K562 (cell line): Measurements from ENCODE around the gene GLT6D1. TPM values are rescaled to one million over a fixed set of nuclear protein-coding genes. Genes with fewer than 3 reads are reported as not detected.
"Not testable (repeated sequence)": the region's sequence is repeated elsewhere in the genome, so short reads cannot be mapped to it uniquely, and the experiment has no call there.

Experiments
- ATAC-seq: fragments of 200-7000 bp; cut with Tn5 transposase; 3 replicates; pipeline ENCODE4 v1.9.1; 2020; ENCODE audit warnings: moderate library complexity
- BruUV-seq: library from RNA; stranded (reverse); fragments of 400-500 nt; replicated peaks from 2 replicates; lab custom pipeline; 2021; lab: Mats Ljungman, UMichigan
- CTCF ChIA-PET: fragments of 300-600 bp; formaldehyde crosslinking; extraction: SDS; loops from one replicate; lab custom pipeline; 2021; ENCODE audit warnings: low intra/inter-chr PET ratio; lab: Yijun Ruan, JAX
- POLR2A ChIA-PET: fragments of 300-600, 350-650 bp; sonication (Branson Sonifier 250); formaldehyde crosslinking; extraction: SDS; loops from one replicate; lab custom pipeline; 2021; ENCODE audit warnings: antibody characterized with exemption, inconsistent platforms; lab: Yijun Ruan, JAX
- DNase-seq, 4 experiments: peaks; one replicate each; pipeline versions ENCODE4 v3.0.0 to v3.0.0-alpha.2; 2011 to 2018; ENCODE audit warnings: low spot score in 3 of 4, mixed read lengths in 3 of 4; ENCODE audit errors: extremely low read depth in 1 of 4
- FAIRE-seq: peaks from 2 replicates; lab custom pipeline; 2011; peaks lifted over from hg19 to GRCh38; lab: Jason Lieb, UNC
- H2AFZ ChIP-seq: 2 replicates; pipeline ENCODE4 v1.6.0; 2011; ENCODE audit warnings: low read depth, low read length, control low read depth, inconsistent platforms
- H3K27ac ChIP-seq: fragments of 200-600 bp; 3 replicates; pipeline ENCODE4 v1.8.0; 2011; ENCODE audit warnings: low read depth, mild to moderate bottlenecking, control low read depth, inconsistent platforms, low read length, moderate library complexity, mixed read lengths; ENCODE audit errors: extremely low read depth
- H3K27me3 ChIP-seq, 2 experiments: fragments of 300-600 bp in 1 of 2; 2 replicates in 1 of 2; 3 replicates in 1 of 2; pipeline versions ENCODE4 v1.6.0 to v1.8.0; 2011; ENCODE audit warnings: inconsistent platforms in 2 of 2, low read length in 2 of 2, mild to moderate bottlenecking in 1 of 2, mixed read lengths in 1 of 2, moderate library complexity in 1 of 2; ENCODE audit not compliant: control insufficient read depth in 2 of 2, insufficient read depth in 2 of 2
- H3K36me3 ChIP-seq: fragments of 300-600 bp; 3 replicates; pipeline ENCODE4 v1.8.0; 2011; ENCODE audit warnings: mild to moderate bottlenecking, low read length, inconsistent platforms; ENCODE audit not compliant: control insufficient read depth, insufficient read depth
- H3K4me1 ChIP-seq, 2 experiments: fragments of 200-600 bp in 1 of 2; replicated peaks in 1 of 2; 2 replicates in 1 of 2; 3 replicates in 1 of 2; pipeline versions ENCODE4 v1.5.1 to v1.8.0; 2011; ENCODE audit warnings: inconsistent platforms in 2 of 2, low read length in 2 of 2, mild to moderate bottlenecking in 1 of 2, mixed read lengths in 1 of 2, moderate library complexity in 1 of 2; ENCODE audit not compliant: control insufficient read depth in 2 of 2, insufficient read depth in 2 of 2
- H3K4me2 ChIP-seq: 2 replicates; pipeline ENCODE4 v1.6.1; 2011; ENCODE audit warnings: low read length, control low read depth, inconsistent platforms, mixed read lengths; ENCODE audit not compliant: insufficient read depth
- H3K4me3 ChIP-seq: fragments of 200-600 bp; sonication (generic), shearing (Covaris generic); 2 replicates; pipeline ENCODE4 v1.5.1; 2016; ENCODE audit warnings: control low read depth, inconsistent platforms
- H3K79me2 ChIP-seq: fragments of 200-600 bp; 3 replicates; pipeline ENCODE4 v1.8.0; 2011; ENCODE audit warnings: low read length, inconsistent platforms; ENCODE audit not compliant: control insufficient read depth, insufficient read depth
- H3K9ac ChIP-seq, 2 experiments: 2 replicates each; pipeline versions ENCODE4 v1.6.0 to v1.6.1; 2011; ENCODE audit warnings: low read depth in 2 of 2, low read length in 2 of 2, control low read depth in 1 of 2, inconsistent platforms in 1 of 2, mild to moderate bottlenecking in 1 of 2, mixed read lengths in 1 of 2; ENCODE audit not compliant: insufficient read depth in 1 of 2
- H3K9me1 ChIP-seq: one replicate; pipeline ENCODE4 v1.6.0; 2011; ENCODE audit warnings: inconsistent platforms, mild to moderate bottlenecking, low read length, moderate library complexity; ENCODE audit not compliant: control insufficient read depth, insufficient read depth
- H3K9me3 ChIP-seq: replicated peaks from 2 replicates; pipeline ENCODE4 v1.5.1; 2011; ENCODE audit warnings: low read depth, low read length, inconsistent platforms; ENCODE audit not compliant: control insufficient read depth, insufficient read depth
- H4K20me1 ChIP-seq: replicated peaks from 2 replicates; pipeline ENCODE4 v1.6.1; 2011; ENCODE audit warnings: low read length, inconsistent platforms, mixed read lengths; ENCODE audit not compliant: control insufficient read depth, insufficient read depth
- CBX8 ChIP-seq: fragments of 200-600 bp; sonication (generic); IDR thresholded peaks from 2 replicates; pipeline ENCODE4 v1.6.1; 2012; ENCODE audit warnings: borderline replicate concordance, mixed run types, low read depth, mild to moderate bottlenecking, moderate library complexity, mixed read lengths, low read length, control low read depth, inconsistent platforms; ENCODE audit not compliant: poor library complexity, severe bottlenecking; ENCODE audit errors: extremely low read depth
- CREM ChIP-seq: IDR thresholded peaks from 2 replicates; pipeline ENCODE4 v1.6.1; 2014; ENCODE audit warnings: antibody characterized with exemption, low read depth
- NFRKB ChIP-seq: fragments of 450-650 bp; IDR thresholded peaks from 2 replicates; pipeline ENCODE4 v1.6.1; 2016; ENCODE audit warnings: low read depth
- NRF1 ChIP-seq, 2 experiments: fragments of 450-650 bp; IDR thresholded peaks in 1 of 2; conservative IDR thresholded peaks in 1 of 2; 2 replicates each; pipeline ENCODE4 v1.6.1; 2014; ENCODE audit warnings: mild to moderate bottlenecking in 2 of 2
- ZNF280B ChIP-seq: fragments of 250-450 bp; sonication (Bioruptor Pico); IDR thresholded peaks from 2 replicates; pipeline ENCODE4 v1.5.1; 2021; ENCODE audit warnings: mild to moderate bottlenecking
- ZNF431 ChIP-seq: sonication (generic); formaldehyde crosslinking; IDR thresholded peaks from 2 replicates; pipeline ENCODE4 v1.8.0; 2022; ENCODE audit warnings: mild to moderate bottlenecking, missing genetic modification reagents
- WGBS: fragments of 100-300 bp; shearing (Covaris generic); methylation state at CpG from one replicate; pipeline ENCODE4 v1.1.6; 2016; ENCODE audit warnings: low coverage, mixed read lengths; ENCODE audit not compliant: insufficient coverage; ENCODE audit errors: missing lambda C conversion rate; 5-methylcytosine and 5-hydroxymethylcytosine counted together
- in situ Hi-C: fragments of 300-500 bp; cut with MboI; formaldehyde crosslinking; loops from 4 replicates; pipeline ENCODE4 v1.15.0; 2018; ENCODE audit warnings: inconsistent platforms, mixed read lengths
- intact Hi-C: fragments of 100-400 bp; cut with micrococcal nuclease; formaldehyde crosslinking; loops from 2 replicates; pipeline ENCODE4 v1.14.2; 2022
- polyA plus RNA-seq, 8 experiments: library from polyadenylated mRNA; depleted of rRNA in 4 of 8; stranded (reverse) in 5 of 8; unstranded in 3 of 8; fragments of >200 nt; fragmentation: Nextera tagmentation in 2 of 8; fragmentation: Illumina TruSeq in 1 of 8; extraction: Ambion mirVana in 2 of 8; extraction: Trizol in 1 of 8; gene quantifications; 2 replicates each; pipeline versions ENCODE4 v1.2.1 to v1.2.3, GENCODE V29; 2011 to 2014; ENCODE audit warnings: inconsistent platforms in 1 of 8, missing spikeins in 1 of 8
- total RNA-seq, 7 experiments: library from RNA; depleted of rRNA in 6 of 7; stranded (reverse); fragments of >200 nt in 6 of 7; fragmentation: Illumina TruSeq in 2 of 7; extraction: Trizol in 2 of 7; gene quantifications; 2 replicates each; pipeline versions ENCODE4 v1.2.1 to v1.2.3, GENCODE V29; 2011 to 2021; ENCODE audit warnings: low replicate concordance in 1 of 7

Gene GLT6D1
- total and polyA plus RNA-seq, 9 of the 15 experiments (the other 6 are each of a cell fraction or from before 2014, with no cell fraction given), result not detected

- TF ChIP-seq CBX8, result no peak
- no peak for TF ChIP-seq NRF1 (conservative IDR thresholded peaks at IDR 0.05 in 1 of 2, IDR thresholded peaks at IDR 0.05 in 1 of 2)
- no peak for TF ChIP-seq CREM
- no peak for TF ChIP-seq ZNF280B (CRISPR knock-in tag)
- TF ChIP-seq NFRKB, result no peak
These were observed 30.4 kb upstream of the GLT6D1 start (continued) for GRCh38 chr9:135669616-135670285.

- WGBS, result 0% methylated on average over 5 of the region's 5 CpGs
- POLR2A ChIA-PET, result interaction anchor here (0.6 kb wide), 1 partner anchor 90 kb away, joined by 3 read pairs; no protein-coding TSS in a partner anchor
These were observed 29.7 kb upstream of the GLT6D1 start for GRCh38 chr9:135669018-135669417.

More at GRCh38 chr9:135669018-135669417, 29.7 kb upstream of the GLT6D1 start:
- FAIRE-seq, H2AFZ ChIP-seq, H3K9me1 ChIP-seq, ATAC-seq, H3K4me3 ChIP-seq, H3K9ac ChIP-seq, H4K20me1 ChIP-seq, H3K4me1 ChIP-seq, BruUV-seq, H3K9me3 ChIP-seq, DNase-seq, H3K36me3 ChIP-seq, H3K79me2 ChIP-seq, in situ Hi-C loops, CTCF ChIA-PET, intact Hi-C loops, H3K4me2 ChIP-seq, H3K27ac ChIP-seq: not testable (repeated sequence)
- peak; percentile 97 for TF ChIP-seq ZNF431
- peaks cover 9 to 48% of the 10 kb centered on the region in 2 experiments; a peak in 4 of 5 replicates for H3K27me3 ChIP-seq
